DMS79 (cell line): ENCODE data around the gene TNRC18.

Source experiments
- DNase-seq: peaks from one replicate; lab custom pipeline; 2025; lab: John Stamatoyannopoulos, UW

Gene TNRC18

DNA sequence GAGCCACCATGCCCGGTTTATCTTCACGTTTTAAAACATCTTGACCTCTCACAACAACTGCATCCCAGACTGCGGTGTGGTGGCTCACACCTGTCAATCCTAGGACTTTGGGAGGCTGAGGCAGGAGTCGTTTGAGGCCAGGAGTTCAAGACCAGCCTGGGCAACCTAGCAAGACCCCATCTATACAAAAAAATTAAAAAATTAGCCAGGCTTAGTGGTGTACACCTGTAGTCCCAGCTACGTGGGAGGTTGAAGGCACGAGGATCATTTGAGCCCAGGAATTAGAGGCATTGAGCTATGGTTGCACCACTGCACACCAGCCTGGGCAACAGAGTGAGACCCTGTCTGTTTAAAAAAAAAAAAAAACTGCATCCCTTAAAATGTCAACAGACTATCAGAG, 20.2 kb downstream of the TNRC18 start:
- DNase-seq, result no peak

DNA sequence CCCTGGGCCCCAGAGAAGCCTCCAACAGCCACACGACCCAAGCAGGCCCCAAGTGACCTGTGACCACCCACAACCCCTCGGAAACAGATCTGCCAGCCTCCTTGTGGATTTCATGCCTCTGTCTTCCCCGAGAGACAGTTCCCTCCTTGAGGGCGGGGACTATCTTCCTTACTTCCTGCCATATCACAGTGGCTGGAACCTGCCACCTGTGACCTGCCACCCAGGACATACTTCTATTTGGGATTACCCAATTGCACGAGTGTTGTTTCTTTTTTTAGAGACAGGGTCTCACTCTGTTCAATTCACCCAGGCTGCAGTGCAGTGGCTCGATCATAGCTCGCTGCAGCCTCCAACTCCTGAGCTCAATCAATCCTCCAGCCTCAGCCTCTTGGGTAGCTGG, 25.9 kb downstream of the TNRC18 start:
- no peak for DNase-seq

DNA sequence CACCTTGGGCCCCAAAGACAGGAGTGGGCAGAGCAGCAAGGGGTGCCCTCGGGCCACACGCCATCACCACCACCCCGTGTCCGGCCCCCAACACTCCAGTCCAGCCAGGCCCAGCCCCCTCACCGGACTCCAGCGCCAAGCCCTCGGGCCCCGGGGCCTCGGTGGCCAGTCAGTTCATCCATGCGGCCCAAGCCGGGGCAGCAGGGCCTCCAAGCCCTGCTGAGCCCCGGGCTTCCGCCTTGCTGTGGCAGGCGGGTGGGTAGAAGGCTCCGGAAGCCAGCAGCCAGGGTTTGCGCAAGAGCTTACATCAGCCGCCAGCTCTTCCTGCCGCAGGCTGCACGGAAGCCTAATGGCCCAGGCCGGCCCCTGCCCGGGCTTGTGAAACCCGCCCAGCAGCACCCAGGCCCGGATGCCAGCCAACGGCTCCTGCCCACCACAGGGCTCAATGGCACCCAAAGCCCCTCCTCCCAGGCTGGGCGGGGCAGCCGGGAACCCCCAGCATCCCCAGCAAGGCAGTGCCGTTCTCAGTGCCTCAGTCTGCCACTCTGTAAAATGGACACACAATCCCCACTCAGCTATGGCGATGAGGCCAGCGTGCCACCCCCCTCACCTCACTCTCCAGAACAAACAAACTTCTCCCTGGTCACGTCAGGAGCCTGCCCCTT, 26.5 kb downstream of the TNRC18 start:
- DNase-seq, result no peak

DNA sequence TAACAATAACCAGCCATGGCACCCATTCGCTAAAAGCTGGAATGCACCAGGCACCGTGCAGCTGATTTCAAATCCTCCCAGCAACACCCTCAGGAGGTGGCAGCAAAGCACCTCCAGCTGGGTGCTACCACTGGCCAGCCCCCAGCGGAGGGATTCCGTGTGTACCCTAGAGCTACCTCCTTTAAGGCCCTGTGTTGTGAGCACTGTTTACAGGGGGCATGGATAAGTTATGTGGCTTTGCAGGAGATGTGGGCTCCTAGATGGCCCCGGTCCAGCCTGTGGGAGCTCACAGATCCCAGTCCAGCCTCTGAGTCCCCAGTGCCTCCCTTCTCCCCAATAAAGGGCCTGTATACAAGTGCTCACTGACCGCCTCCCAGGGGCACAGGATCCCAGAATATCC, 27.1 kb downstream of the TNRC18 start:
- DNase-seq, result no peak

DNA sequence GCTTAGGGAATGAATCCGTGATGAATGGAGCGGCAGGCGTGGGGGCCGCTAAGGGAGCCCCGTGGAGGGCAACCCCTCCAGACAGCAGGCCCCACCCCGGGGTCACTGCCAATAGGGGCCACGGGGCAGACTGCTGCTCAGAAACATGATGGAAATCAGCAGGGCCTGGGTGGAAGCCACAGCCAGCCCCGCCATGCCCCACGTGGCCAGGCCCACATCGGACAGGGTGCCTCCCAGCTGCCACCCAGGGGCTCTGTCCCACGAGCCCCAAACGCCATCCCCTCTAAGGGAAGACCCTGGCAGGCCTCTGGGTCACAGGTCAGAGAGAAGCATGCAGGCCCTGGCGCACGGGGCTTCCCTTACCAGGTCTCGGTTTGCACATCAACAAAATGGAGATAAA, 28.4 kb downstream of the TNRC18 start:
- DNase-seq, result no peak

DNA sequence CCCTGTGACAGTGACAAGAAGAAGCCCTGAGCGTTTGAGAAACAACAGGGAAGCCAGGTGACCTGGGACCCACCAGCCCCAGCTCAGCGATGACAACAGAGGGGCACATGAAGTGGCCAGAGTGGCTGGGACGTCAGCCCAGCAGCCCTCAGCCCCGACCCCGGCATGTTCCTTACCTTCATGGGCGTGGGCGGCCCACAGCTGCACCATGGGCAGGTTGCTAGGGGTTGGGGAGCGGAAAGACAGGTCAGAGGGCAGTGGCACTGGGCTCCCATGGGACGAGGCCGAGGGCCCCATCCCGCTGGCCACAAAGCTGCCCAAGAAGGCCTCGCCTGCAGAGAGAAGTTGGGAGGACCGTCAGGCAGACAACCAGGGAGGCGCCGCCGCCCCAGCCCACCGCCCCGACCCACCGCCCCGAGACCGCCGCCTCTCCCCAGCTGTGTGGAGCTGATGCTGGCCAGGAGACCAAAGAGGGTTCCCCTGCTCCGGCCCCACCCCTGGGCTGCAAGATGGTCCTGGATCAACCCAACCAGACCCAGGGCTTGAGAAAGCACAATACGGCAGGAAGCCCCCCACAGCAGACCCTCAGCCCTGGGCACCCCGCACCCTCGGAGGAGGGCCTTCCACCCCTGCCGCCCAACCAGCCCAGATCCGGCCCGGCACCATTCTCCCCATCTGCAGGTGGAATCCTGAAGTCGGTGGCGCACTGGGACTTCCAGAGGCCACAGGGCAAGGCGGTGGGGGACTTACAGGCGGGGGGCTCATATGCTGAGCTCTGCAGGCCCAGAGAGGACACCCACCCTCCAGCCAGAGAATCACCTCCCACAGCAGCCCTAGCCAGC, 29.1 kb downstream of the TNRC18 start:
- no peak for DNase-seq

DNA sequence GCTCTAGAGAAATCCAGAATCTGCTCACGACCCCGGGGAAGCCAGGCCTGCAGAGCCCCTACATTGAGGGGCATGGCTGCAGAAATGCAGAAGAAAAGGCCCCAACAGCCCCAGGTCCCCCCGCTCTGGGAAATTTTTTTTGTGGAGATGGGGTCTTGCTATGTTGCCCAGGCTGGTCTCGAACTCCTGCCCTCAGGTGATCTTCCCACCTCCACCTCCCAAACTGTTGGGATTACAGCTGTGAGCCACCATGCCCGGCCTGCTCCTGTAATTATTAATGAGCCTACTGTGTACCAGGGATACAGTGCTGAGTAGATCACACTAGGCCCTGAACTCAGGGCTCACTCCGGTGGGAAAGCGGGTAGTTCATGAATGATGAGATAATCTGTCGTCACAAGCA, 29.9 kb downstream of the TNRC18 start:
- no peak for DNase-seq

DNA sequence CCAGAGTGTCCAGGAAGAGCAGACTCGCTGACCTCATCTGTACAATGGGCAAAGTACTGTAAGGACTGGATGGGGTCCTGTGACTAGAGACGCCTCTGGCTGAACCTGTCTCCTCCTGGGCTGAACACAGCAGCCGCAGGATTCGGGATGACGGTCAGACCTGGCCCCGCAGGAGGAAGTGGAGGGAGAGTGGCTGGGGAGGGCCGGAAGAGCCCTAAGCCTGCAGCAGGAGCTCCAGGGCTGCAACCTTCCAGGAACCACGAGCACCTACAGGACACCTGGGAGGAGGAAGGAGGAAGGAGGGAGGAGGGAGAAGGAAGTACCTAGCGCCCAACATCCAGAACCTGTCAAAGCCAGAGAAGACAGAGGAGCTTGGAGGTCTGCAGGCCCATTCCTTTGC, 30.3 kb downstream of the TNRC18 start:
- DNase-seq, result no peak

DNA sequence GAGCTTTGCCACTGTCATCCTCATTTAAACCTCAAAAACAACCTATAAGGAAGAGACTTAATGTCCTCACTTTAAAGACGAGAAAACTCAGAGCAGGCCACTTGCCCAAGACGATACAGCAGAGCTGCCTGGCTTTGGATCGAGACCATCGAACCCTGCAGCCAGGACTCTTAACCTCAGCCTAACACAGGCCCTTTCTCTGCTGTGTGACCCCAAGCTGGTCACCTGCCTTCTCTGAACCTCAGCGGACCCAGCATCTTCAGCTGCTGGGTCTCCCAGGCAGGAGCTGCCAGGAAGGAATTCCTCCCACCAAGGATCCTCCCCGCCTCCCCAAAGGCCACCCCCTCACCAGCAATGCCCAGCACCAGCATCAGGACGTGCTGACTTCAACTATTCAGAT, 32.7 kb downstream of the TNRC18 start:
- DNase-seq, result no peak

DNA sequence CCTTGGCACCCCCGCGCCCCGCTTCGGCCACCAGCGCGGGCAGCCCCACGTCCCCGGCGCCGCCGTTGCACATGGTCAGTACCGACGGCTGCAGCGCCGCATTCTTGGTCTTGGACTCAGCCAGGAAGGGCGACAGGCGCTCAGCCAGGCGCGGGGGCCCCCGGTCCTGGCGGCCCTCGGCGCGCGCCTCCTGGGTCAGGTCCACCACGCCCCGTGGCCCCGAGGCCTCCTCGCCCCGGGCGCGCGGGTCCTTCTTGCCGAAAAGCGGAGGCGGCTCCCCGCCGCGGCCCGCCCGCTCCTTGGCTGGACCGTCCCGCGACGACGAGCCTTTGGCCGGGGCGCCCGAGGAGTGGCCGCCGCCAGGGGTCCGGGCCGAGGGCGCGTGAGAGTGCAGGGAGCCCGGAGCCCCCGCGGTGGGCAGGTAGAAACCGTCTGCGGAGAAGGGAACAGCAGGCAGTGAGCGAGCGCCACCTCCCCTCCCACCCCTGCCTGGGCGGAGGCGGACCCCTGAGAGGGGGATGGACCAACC, 34.7 kb downstream of the TNRC18 start:
- no peak for DNase-seq

DNA sequence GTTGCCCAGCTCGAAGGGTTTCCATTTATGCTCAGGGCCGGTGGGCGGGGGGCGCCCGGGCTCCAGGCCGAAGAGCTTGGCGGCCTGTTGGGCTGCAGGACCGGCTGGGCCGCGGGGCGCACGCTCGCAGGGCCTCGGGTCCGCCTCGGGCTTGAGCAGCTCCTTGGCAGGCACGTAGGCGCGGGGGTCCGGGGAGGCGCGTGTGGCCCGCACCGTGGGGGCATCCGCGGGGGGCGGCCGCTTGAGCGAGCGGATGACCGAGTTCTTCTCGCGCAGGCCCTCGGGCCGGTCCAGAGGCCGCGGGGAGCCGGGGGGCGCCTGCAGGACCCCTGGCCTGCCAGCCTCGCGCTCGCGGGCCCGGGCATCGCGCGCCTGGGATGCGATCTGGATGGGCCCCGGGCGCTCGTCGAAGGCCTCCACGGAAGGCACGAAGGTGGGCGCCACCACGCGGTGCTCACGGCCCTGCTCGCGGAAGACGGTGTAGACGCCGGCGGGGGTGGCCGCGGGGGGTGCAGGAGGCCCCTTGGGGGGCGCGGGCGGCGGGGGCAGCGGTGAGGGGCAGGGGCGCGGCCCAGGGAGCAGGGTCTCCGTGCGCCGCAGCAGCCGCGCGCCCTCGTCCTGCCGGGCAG, 35.2 kb downstream of the TNRC18 start:
- DNase-seq, result no peak

DNA sequence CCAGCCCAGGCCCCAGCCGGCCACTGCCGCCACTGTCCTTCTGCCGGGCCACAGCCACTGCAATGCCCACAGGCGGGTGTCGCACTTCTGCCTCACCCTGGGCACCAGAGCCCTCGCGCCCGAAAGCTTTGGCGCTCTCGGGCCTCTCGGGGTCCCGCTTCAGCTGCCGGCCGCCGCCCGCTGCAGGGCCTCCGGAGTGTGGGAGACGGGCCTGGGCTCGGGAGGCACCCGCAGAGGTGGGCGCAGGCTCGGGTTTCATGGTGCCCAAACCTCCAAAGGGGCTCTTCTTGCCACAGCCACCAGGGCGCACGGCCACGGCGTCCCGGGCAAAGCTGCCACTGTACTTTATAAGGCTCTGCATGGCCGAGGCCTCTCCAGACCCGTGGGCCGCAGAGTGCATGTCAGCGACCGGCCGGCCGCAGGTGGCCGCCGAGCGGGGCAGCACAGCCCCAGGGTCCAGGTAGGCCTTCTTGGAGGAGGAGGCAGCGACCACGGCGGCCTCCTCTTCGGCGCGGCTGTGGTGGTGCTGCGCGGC, 35.9 kb downstream of the TNRC18 start:
- DNase-seq, result no peak

DNA sequence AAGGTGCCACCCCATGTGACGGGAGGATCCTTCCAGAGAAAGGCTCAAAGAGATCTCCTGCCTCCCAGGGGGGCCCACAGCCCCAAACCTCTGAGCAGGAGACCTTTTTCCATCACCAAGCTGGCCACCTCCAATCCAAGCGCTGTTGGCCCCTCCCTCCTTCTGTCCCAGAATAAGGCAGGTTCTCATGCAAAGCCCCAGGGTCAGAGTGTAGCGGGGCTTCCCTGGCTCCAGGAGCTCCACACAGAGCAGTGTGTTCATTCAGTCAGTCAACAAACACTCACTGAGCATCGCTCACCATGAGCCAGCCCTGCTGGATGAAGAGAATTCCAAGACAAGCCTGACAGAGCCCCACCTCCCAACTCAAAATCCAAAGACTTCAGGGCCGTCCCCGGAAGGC, 39.0 kb downstream of the TNRC18 start:
- no peak for DNase-seq

DNA sequence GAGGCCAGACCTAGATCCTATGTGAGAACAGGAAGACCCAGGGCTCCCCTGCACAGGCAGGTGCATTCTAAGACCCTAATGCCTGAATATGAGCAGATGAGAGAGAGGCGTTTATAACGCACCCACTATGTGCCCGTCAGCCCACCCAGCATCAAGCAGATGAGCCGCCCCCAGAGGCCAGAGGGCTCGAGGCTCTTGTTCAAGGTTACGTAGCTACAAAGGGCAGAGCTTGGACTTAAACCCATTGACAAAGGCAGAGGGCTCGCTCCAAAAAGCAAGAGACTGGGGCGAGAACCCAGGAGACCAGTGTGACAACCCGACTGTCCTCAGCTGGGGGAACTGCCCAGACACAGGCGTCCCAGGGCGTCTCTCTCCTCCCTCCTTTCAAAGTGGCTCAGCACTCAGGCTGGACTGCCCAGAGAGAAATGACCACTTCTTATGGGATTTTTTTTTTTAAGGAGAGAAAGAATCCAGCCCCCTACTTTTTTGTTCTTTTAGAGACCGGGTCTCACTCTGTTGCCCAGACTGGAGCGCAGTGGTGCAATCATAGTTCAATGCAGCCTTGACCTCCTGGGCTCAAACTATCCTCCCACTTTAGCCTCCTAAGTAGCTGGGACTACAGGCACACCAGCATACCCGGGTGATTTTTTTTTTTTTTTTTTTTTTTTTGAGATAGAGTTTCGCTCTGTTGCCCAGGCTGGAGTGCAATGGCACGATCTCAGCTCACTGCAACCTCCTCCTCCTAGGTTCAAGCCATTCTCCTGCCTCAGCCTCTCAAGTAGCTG, 40.1 kb downstream of the TNRC18 start:
- no peak for DNase-seq

DNA sequence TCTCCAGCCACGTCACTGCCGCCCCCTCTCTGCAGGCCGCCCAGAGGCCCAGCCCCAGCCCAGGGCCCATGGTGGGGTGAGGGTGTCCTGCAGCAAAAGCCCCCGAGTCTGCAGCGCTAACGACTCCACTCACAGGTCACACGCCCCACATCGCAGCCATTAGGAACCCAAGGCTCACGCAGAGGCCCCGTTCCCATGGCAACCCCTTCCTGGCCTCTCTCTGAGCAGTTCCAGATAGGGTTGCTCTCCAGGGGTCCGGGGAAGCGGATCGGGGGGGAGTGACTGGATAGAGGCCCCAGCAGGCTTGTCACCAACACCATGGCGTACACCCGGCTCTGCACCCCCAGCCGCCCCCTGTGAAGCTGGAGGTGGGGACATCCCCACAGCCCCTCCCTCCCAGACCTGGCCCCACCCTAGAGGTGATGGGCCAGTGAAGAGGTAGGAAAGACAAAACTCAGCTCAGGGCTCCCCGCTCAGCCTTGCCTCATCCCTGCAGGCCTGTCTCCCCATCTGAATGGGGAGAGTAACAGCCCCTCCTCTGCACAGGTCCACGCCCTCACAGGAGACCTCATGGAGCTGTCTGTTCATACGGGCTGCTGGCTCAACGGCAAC, 41.2 kb downstream of the TNRC18 start:
- DNase-seq, result no peak

DNA sequence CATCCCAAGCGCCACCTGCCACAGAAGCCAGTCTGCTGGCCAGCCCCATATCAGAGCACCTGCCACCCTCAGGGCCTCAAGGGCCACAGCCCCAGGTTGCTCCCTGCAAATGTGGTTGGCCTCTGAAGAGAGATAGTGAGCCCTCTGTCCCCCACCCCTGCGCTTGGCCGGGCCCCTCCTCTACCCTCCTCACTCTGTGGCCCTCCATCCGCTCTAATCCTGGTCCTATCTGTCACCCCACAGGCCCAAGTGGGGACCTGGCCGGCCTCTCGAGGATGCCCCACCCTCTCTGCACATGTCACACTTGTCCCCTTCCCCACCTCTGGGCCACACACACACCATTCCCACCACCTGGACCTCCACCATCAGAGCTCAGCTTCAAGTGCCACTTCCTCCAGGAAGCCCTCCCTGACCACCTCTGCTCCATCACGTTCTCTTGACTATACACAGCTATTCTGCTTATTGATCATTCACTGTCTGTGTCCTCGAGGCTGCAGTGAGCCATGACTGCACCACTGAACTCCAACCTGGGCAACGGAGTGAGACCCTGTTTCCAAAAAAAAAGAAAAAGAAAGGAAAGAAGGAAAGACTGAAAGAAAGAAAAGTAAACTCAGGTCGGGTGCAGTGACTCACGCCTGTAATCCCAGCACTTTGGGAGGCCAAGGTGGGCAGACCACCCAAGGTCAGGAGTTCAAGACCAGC, 42.4 kb downstream of the TNRC18 start:
- DNase-seq, result no peak

DNA sequence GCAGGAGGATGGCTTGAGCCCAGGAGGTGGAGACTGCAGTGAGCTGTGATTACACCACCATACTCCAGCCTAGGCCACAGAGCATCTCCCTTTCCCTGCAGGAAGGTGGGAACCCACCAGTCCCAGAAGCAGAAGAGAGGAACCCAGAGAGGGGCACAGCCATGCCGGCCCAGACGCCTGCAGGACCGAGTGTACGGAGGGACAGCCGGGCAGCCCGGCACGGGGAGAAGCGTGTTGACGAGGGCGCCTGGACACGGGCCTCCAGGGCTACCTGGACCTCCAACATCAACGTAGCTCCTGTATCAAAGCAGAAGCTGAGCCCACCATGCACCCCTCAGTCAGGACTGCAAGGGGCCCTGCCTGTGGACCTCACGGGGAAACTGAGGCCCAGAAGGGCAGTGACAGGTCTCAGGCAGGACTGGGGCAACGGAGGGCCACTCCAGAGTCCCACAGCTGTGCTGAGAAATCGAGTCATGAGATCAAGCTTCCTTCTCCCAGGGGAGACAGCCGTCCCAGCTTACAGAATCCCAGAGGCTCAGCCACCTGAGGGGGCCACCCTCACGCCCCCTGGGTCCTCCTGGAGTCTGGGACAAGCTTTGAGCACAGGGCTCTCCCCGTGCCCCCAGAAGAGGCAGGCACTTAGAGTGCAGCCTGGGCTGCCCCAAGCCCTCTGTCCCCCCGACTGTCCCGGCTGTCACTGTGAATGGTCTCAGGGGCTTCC, 43.1 kb downstream of the TNRC18 start:
- DNase-seq, result no peak

DNA sequence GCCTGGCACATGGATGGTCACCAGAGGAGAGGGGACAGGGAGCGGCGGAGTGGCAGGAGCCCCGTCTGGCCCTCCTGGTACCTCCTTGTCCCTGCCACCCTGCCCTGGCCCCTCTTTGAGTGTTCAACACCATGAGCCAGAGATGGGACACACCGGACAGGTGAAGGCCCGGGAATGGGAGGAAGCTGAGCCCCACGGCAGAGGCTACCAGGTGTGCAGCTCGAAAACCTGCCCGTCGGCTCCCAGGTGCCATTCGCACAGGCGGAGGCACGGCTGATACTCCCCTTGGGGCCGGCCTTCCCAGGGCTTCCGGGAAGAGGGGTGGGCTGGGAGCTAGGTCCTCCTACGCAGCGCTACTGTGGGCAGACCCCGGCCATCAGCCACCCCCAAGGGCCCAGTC, 44.1 kb downstream of the TNRC18 start:
- no peak for DNase-seq

DNA sequence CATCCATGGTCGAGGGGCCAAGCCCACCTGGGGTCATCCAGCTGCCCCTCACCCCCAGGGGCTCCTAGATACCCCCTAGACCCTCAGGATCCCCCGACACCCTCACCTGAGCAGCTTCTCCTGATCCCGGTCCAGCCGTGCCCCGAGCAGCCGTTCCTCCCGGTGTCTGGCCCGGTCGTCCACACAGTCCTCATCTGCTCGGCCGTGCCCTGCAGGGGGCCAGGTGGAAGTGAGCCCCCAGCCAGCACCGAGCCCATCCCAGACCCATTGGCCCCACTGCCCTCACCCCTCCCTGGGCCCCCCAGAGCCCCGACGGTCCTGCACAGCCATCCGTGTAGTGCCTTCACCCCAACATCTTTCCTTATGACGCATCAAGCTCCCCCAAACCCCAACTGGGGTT, 45.8 kb downstream of the TNRC18 start:
- DNase-seq, result no peak

DNA sequence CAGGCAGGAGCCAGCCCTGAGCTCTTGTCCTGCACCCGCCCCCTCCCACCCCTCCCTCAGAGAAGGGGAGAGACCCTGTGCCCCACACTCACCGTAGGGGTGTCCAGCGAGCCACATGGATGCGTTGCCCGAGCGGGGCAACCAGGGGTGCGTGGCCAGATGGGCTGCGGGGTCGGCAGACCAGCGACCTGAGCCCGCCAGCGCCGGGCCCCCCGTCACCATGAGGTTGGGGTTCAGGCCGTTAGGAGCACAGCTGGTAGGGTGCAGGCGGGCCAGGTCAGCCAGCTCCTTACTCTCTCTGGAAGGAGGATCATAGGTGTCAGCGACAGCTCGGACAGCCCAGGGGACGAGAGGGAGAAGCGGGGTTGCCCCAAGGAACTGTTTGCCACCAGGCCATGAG, 46.4 kb downstream of the TNRC18 start:
- no peak for DNase-seq
